ENCODE data around the gene ADARB2. TPM values are rescaled to one million over a fixed set of nuclear protein-coding genes. Genes with fewer than 3 reads are reported as not detected.

The ADARB2 gene
- total RNA-seq, 1 donor from 2014 or later = 0.06 TPM

- DNase-seq (ENCODE audit: low spot score) = no peak
Measured at GRCh38 chr10:1301143-1301542, 436.2 kb downstream of the ADARB2 start.

GRCh38 chr10:1300218-1300617, 437.1 kb downstream of the ADARB2 start:
- DNase-seq (ENCODE audit: low spot score) = no peak

GRCh38 chr10:1299041-1299726, 438.1 kb downstream of the ADARB2 start:
- DNase-seq (ENCODE audit: low spot score) = no peak

GRCh38 chr10:1297566-1298301, 439.6 kb downstream of the ADARB2 start:
- no peak for DNase-seq (ENCODE audit: low spot score)

GRCh38 chr10:1295756-1296480, 441.4 kb downstream of the ADARB2 start:
- DNase-seq (ENCODE audit: low spot score) = no peak

GRCh38 chr10:1294748-1295147, 442.6 kb downstream of the ADARB2 start:
- no peak for DNase-seq (ENCODE audit: low spot score)

- no peak for DNase-seq (ENCODE audit: low spot score)
Measured at GRCh38 chr10:1293636-1294435, 443.5 kb downstream of the ADARB2 start.

GRCh38 chr10:1293157-1293556, 444.2 kb downstream of the ADARB2 start:
- DNase-seq (ENCODE audit: low spot score) = no peak

GRCh38 chr10:1292611-1293031, 444.7 kb downstream of the ADARB2 start:
- DNase-seq (ENCODE audit: low spot score) = no peak

- no peak for DNase-seq (ENCODE audit: low spot score)
Measured at GRCh38 chr10:1291178-1292090, 445.9 kb downstream of the ADARB2 start.

GRCh38 chr10:1290071-1290471, 447.3 kb downstream of the ADARB2 start:
- DNase-seq (ENCODE audit: low spot score) = no peak

GRCh38 chr10:1289591-1289990, 447.7 kb downstream of the ADARB2 start:
- no peak for DNase-seq (ENCODE audit: low spot score)

GRCh38 chr10:1287971-1288401, 449.3 kb downstream of the ADARB2 start:
- no peak for DNase-seq (ENCODE audit: low spot score)

GRCh38 chr10:1287487-1287886, 449.8 kb downstream of the ADARB2 start:
- DNase-seq (ENCODE audit: low spot score) = no peak

- DNase-seq (ENCODE audit: low spot score) = no peak
Measured at GRCh38 chr10:1284076-1284475, 453.2 kb downstream of the ADARB2 start.

GRCh38 chr10:1281405-1281782, 455.9 kb downstream of the ADARB2 start:
- DNase-seq (ENCODE audit: low spot score) = no peak

- no peak for DNase-seq (ENCODE audit: low spot score)
Measured at GRCh38 chr10:1280466-1281404, 456.6 kb downstream of the ADARB2 start.

GRCh38 chr10:1278306-1278705, 459.0 kb downstream of the ADARB2 start:
- DNase-seq (ENCODE audit: low spot score) = no peak

Measured in mesenteric fat pad (tissue), 1 donor.